K562 (cell line): Measurements from ENCODE around the gene DESI1. TPM values are rescaled to one million over a fixed set of nuclear protein-coding genes. Genes with fewer than 3 reads are reported as not detected.

Experiments used
- ATAC-seq: fragments of 200-7000 bp; cut with Tn5 transposase; 3 replicates; pipeline ENCODE4 v1.9.1; 2020; ENCODE audit warnings: moderate library complexity
- BruUV-seq: library from RNA; stranded (reverse); fragments of 400-500 nt; replicated peaks from 2 replicates; lab custom pipeline; 2021; lab: Mats Ljungman, UMichigan
- CTCF ChIA-PET: fragments of 300-600 bp; formaldehyde crosslinking; extraction: SDS; loops from one replicate; lab custom pipeline; 2021; ENCODE audit warnings: low intra/inter-chr PET ratio; lab: Yijun Ruan, JAX
- POLR2A ChIA-PET: fragments of 300-600, 350-650 bp; sonication (Branson Sonifier 250); formaldehyde crosslinking; extraction: SDS; loops from one replicate; lab custom pipeline; 2021; ENCODE audit warnings: antibody characterized with exemption, inconsistent platforms; lab: Yijun Ruan, JAX
- DNase-seq, 4 experiments: peaks; one replicate each; pipeline versions ENCODE4 v3.0.0 to v3.0.0-alpha.2; 2011 to 2018; ENCODE audit warnings: low spot score in 3 of 4, mixed read lengths in 3 of 4; ENCODE audit errors: extremely low read depth in 1 of 4
- FAIRE-seq: peaks from 2 replicates; lab custom pipeline; 2011; peaks lifted over from hg19 to GRCh38; lab: Jason Lieb, UNC
- H2AFZ ChIP-seq: 2 replicates; pipeline ENCODE4 v1.6.0; 2011; ENCODE audit warnings: low read depth, low read length, control low read depth, inconsistent platforms
- H3K27ac ChIP-seq: fragments of 200-600 bp; 3 replicates; pipeline ENCODE4 v1.8.0; 2011; ENCODE audit warnings: low read depth, mild to moderate bottlenecking, control low read depth, inconsistent platforms, low read length, moderate library complexity, mixed read lengths; ENCODE audit errors: extremely low read depth
- H3K27me3 ChIP-seq, 2 experiments: fragments of 300-600 bp in 1 of 2; 2 replicates in 1 of 2; 3 replicates in 1 of 2; pipeline versions ENCODE4 v1.6.0 to v1.8.0; 2011; ENCODE audit warnings: inconsistent platforms in 2 of 2, low read length in 2 of 2, mild to moderate bottlenecking in 1 of 2, mixed read lengths in 1 of 2, moderate library complexity in 1 of 2; ENCODE audit not compliant: control insufficient read depth in 2 of 2, insufficient read depth in 2 of 2
- H3K36me3 ChIP-seq: fragments of 300-600 bp; 3 replicates; pipeline ENCODE4 v1.8.0; 2011; ENCODE audit warnings: mild to moderate bottlenecking, low read length, inconsistent platforms; ENCODE audit not compliant: control insufficient read depth, insufficient read depth
- H3K4me1 ChIP-seq, 2 experiments: fragments of 200-600 bp in 1 of 2; replicated peaks in 1 of 2; 2 replicates in 1 of 2; 3 replicates in 1 of 2; pipeline versions ENCODE4 v1.5.1 to v1.8.0; 2011; ENCODE audit warnings: inconsistent platforms in 2 of 2, low read length in 2 of 2, mild to moderate bottlenecking in 1 of 2, mixed read lengths in 1 of 2, moderate library complexity in 1 of 2; ENCODE audit not compliant: control insufficient read depth in 2 of 2, insufficient read depth in 2 of 2
- H3K4me2 ChIP-seq: 2 replicates; pipeline ENCODE4 v1.6.1; 2011; ENCODE audit warnings: low read length, control low read depth, inconsistent platforms, mixed read lengths; ENCODE audit not compliant: insufficient read depth
- H3K4me3 ChIP-seq: fragments of 200-600 bp; sonication (generic), shearing (Covaris generic); 2 replicates; pipeline ENCODE4 v1.5.1; 2016; ENCODE audit warnings: control low read depth, inconsistent platforms
- H3K79me2 ChIP-seq: fragments of 200-600 bp; 3 replicates; pipeline ENCODE4 v1.8.0; 2011; ENCODE audit warnings: low read length, inconsistent platforms; ENCODE audit not compliant: control insufficient read depth, insufficient read depth
- H3K9ac ChIP-seq, 2 experiments: 2 replicates each; pipeline versions ENCODE4 v1.6.0 to v1.6.1; 2011; ENCODE audit warnings: low read depth in 2 of 2, low read length in 2 of 2, control low read depth in 1 of 2, inconsistent platforms in 1 of 2, mild to moderate bottlenecking in 1 of 2, mixed read lengths in 1 of 2; ENCODE audit not compliant: insufficient read depth in 1 of 2
- H3K9me1 ChIP-seq: one replicate; pipeline ENCODE4 v1.6.0; 2011; ENCODE audit warnings: inconsistent platforms, mild to moderate bottlenecking, low read length, moderate library complexity; ENCODE audit not compliant: control insufficient read depth, insufficient read depth
- H3K9me3 ChIP-seq: replicated peaks from 2 replicates; pipeline ENCODE4 v1.5.1; 2011; ENCODE audit warnings: low read depth, low read length, inconsistent platforms; ENCODE audit not compliant: control insufficient read depth, insufficient read depth
- H4K20me1 ChIP-seq: replicated peaks from 2 replicates; pipeline ENCODE4 v1.6.1; 2011; ENCODE audit warnings: low read length, inconsistent platforms, mixed read lengths; ENCODE audit not compliant: control insufficient read depth, insufficient read depth
- ARID2 ChIP-seq: fragments of 450-650 bp; IDR thresholded peaks from 2 replicates; pipeline ENCODE4 v1.6.1; 2017; ENCODE audit warnings: antibody characterized with exemption, mild to moderate bottlenecking
- CBX8 ChIP-seq: fragments of 200-600 bp; sonication (generic); IDR thresholded peaks from 2 replicates; pipeline ENCODE4 v1.6.1; 2012; ENCODE audit warnings: borderline replicate concordance, mixed run types, low read depth, mild to moderate bottlenecking, moderate library complexity, mixed read lengths, low read length, control low read depth, inconsistent platforms; ENCODE audit not compliant: poor library complexity, severe bottlenecking; ENCODE audit errors: extremely low read depth
- FOXP4 ChIP-seq: sonication (generic); formaldehyde crosslinking; IDR thresholded peaks from 2 replicates; pipeline ENCODE4 v1.8.0; 2022; ENCODE audit warnings: mild to moderate bottlenecking, missing genetic modification reagents, borderline replicate concordance
- KHSRP ChIP-seq: fragments of 450-650 bp; IDR thresholded peaks from 2 replicates; pipeline ENCODE4 v1.6.1; 2017
- NCOA2 ChIP-seq, 2 experiments: fragments of 450-650 bp; IDR thresholded peaks; 2 replicates each; pipeline ENCODE4 v1.6.1; 2018; ENCODE audit warnings: mild to moderate bottlenecking in 2 of 2, moderate library complexity in 1 of 2; ENCODE audit not compliant: partially characterized antibody in 2 of 2
- NCOA6 ChIP-seq: fragments of 450-650 bp; IDR thresholded peaks from 2 replicates; pipeline ENCODE4 v1.6.1; 2017; ENCODE audit warnings: mild to moderate bottlenecking
- RBM14 ChIP-seq: fragments of 200-400 bp; formaldehyde crosslinking; IDR thresholded peaks from 2 replicates; pipeline ENCODE4 v1.6.1; 2018; ENCODE audit warnings: low read depth, mild to moderate bottlenecking, low read length, moderate library complexity, borderline replicate concordance; ENCODE audit not compliant: insufficient read depth
- RREB1 ChIP-seq: fragments of 250-450 bp; sonication (Bioruptor Pico); IDR thresholded peaks from 2 replicates; pipeline ENCODE4 v1.4.0; 2020
- SMAD2 ChIP-seq: fragments of 150-350 bp; IDR thresholded peaks from 2 replicates; pipeline ENCODE4 v1.6.1; 2014; ENCODE audit warnings: low read depth, mild to moderate bottlenecking, low read length
- SPI1 ChIP-seq: IDR thresholded peaks from 2 replicates; pipeline ENCODE4 v1.6.1; 2011; ENCODE audit warnings: low read depth, low read length, control low read depth, borderline replicate concordance
- TRIM25 ChIP-seq: fragments of 450-650 bp; IDR thresholded peaks from 2 replicates; pipeline ENCODE4 v1.7.0; 2016; ENCODE audit warnings: borderline replicate concordance
- XRCC3 ChIP-seq: fragments of 450-650 bp; IDR thresholded peaks from 2 replicates; pipeline ENCODE4 v1.6.1; 2017; ENCODE audit warnings: mild to moderate bottlenecking, moderate library complexity
- ZNF561 ChIP-seq: fragments of 450-650 bp; formaldehyde crosslinking; conservative IDR thresholded peaks from 2 replicates; pipeline ENCODE4 v1.4.0; 2020; ENCODE audit warnings: mild to moderate bottlenecking, moderate library complexity
- WGBS: fragments of 100-300 bp; shearing (Covaris generic); methylation state at CpG from one replicate; pipeline ENCODE4 v1.1.6; 2016; ENCODE audit warnings: low coverage, mixed read lengths; ENCODE audit not compliant: insufficient coverage; ENCODE audit errors: missing lambda C conversion rate; 5-methylcytosine and 5-hydroxymethylcytosine counted together
- in situ Hi-C: fragments of 300-500 bp; cut with MboI; formaldehyde crosslinking; loops from 4 replicates; pipeline ENCODE4 v1.15.0; 2018; ENCODE audit warnings: inconsistent platforms, mixed read lengths
- intact Hi-C: fragments of 100-400 bp; cut with micrococcal nuclease; formaldehyde crosslinking; loops from 2 replicates; pipeline ENCODE4 v1.14.2; 2022
- polyA plus RNA-seq, 8 experiments: library from polyadenylated mRNA; depleted of rRNA in 4 of 8; stranded (reverse) in 5 of 8; unstranded in 3 of 8; fragments of >200 nt; fragmentation: Nextera tagmentation in 2 of 8; fragmentation: Illumina TruSeq in 1 of 8; extraction: Ambion mirVana in 2 of 8; extraction: Trizol in 1 of 8; gene quantifications; 2 replicates each; pipeline versions ENCODE4 v1.2.1 to v1.2.3, GENCODE V29; 2011 to 2014; ENCODE audit warnings: inconsistent platforms in 1 of 8, missing spikeins in 1 of 8
- total RNA-seq, 7 experiments: library from RNA; depleted of rRNA in 6 of 7; stranded (reverse); fragments of >200 nt in 6 of 7; fragmentation: Illumina TruSeq in 2 of 7; extraction: Trizol in 2 of 7; gene quantifications; 2 replicates each; pipeline versions ENCODE4 v1.2.1 to v1.2.3, GENCODE V29; 2011 to 2021; ENCODE audit warnings: low replicate concordance in 1 of 7

Gene DESI1
- total and polyA plus RNA-seq, 9 of the 15 experiments (the other 6 are each of a cell fraction or from before 2014, with no cell fraction given): 7.2 to 45.9 (median 29.8) TPM

DNA sequence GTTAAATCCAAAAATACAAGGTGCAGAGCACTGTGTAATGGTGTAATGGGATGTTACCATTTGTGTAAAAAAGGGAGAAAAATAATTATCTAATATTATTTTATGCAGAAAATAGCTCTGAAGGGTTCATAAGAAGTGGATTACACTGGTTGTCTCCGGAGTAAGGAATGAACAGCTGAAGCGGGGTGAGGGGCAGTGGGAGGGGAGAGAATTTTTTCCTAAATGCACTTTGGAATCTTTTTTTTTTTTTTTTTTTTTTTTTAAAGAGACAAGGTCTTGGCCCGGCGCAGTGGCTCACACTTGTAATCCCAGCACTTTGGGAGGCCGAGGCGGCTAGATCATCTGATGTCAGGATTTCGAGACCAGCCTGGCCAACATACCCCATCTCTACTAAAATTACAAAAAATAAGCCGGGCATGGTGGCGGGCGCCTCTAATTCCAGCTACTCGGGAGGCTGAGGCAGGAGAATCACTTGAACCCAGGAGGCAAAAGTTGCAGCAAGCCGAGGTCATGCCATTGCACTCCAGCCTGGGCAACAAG, 69.8 kb downstream of the DESI1 start:
- Histone ChIP-seq H4K20me1 (no peaks in the 10 kb centered on the region), H3K9me1 (no peaks in the 10 kb centered on the region), H3K79me2 (no peaks in the 10 kb centered on the region), H3K9ac (no peak overlapping the region), H3K4me3 (no peak overlapping the region), H3K27ac (no peak overlapping the region), H2AFZ (no peak overlapping the region), H3K36me3 (no peaks in the 10 kb centered on the region), H3K27me3 (no peaks in the 10 kb centered on the region), H3K9me3 (no peaks in the 10 kb centered on the region), H3K4me2 (no peak overlapping the region), H3K4me1 (peaks cover 0 to 4% of the 10 kb centered on the region in 2 experiments; a peak in 3 of 5 replicates)
- BruUV-seq: no TSS peak
- DNase-seq (no peak), ATAC-seq (no peak), FAIRE-seq (no peak)
- in situ Hi-C loops (no loop called here), intact Hi-C loops (no loop called here)
- POLR2A ChIA-PET: no interaction called here
- WGBS: 76% methylated on average over 7 of the region's 12 CpGs
- CTCF ChIA-PET: no interaction called here
- TF ChIP-seq SPI1: no peak
- no peak for TF ChIP-seq TRIM25
- no peak for TF ChIP-seq NCOA2 (IDR thresholded peaks at IDR 0.05; ENCODE audit: partially characterized antibody in 2 of 2)
- TF ChIP-seq NCOA6: no peak
- no peak for TF ChIP-seq ZNF561 (CRISPR knock-in tag)
- TF ChIP-seq CBX8: no peak
- no peak for TF ChIP-seq FOXP4
- TF ChIP-seq SMAD2: no peak
- no peak for TF ChIP-seq XRCC3
- no peak for TF ChIP-seq KHSRP
- TF ChIP-seq RREB1: no peak
- TF ChIP-seq RBM14: no peak
- no peak for TF ChIP-seq ARID2
